ENCODE results near the gene B3GALT2. TPM values are rescaled to one million over a fixed set of nuclear protein-coding genes. Genes with fewer than 3 reads are reported as not detected.

Gene B3GALT2
- polyA plus RNA-seq, 1 donor from 2014 or later: 12.4 TPM

DNA sequence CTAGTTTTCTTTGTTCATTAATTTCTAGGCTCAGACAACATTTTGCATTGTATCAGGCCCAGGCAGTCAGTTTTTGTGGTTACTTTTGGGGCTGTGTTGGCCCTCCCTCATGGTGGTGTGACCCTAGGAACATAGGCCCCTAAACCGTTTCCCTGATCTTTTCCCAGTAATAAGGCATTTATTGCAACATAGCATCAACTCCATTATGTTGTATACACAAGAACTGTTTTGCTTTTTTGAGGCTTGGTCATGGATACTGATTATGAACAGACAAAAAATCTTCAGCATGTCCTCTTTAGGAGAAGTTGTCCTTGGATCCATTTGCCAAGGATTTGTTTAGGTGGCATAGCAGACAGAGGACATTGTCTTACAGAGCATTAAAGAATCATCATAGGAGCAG lies 10.3 kb downstream of the B3GALT2 start:
- Histone ChIP-seq H2AFZ (ENCODE audit: low read depth, low read length) (no peak overlapping the region), H3K36me3 (ENCODE audit: insufficient read depth, low read length) (peaks cover 6% of the 10 kb centered on the region), H3K9me3 (ENCODE audit: low read length) (no peaks in the 10 kb centered on the region), H3K4me3 (ENCODE audit: low read length) (no peak overlapping the region), H3K79me2 (replicated peaks; ENCODE audit: insufficient read depth, low read length) (peaks cover 11% of the 10 kb centered on the region), H3K9ac (ENCODE audit: low read length) (no peak overlapping the region), H3K9me2 (ENCODE audit: insufficient read depth, low read length) (no peaks in the 10 kb centered on the region), H4K20me1 (ENCODE audit: insufficient read depth) (no peaks in the 10 kb centered on the region), H3K4me2 (ENCODE audit: low read length) (no peak overlapping the region), H3K27me3 (ENCODE audit: insufficient read depth, low read depth, low read length) (no peaks in the 10 kb centered on the region), H3F3A (ENCODE audit: insufficient read depth, low read length, poor library complexity, severe bottlenecking) (no peaks in the 10 kb centered on the region), H3K27ac (ENCODE audit: low read length) (no peak overlapping the region)
- TF ChIP-seq TAF1 (IDR thresholded peaks at IDR 0.05; ENCODE audit: low read depth) (no peak), RAD21 (conservative IDR thresholded peaks at IDR 0.05) (no peak)
- TF ChIP-seq, protein P1, sequence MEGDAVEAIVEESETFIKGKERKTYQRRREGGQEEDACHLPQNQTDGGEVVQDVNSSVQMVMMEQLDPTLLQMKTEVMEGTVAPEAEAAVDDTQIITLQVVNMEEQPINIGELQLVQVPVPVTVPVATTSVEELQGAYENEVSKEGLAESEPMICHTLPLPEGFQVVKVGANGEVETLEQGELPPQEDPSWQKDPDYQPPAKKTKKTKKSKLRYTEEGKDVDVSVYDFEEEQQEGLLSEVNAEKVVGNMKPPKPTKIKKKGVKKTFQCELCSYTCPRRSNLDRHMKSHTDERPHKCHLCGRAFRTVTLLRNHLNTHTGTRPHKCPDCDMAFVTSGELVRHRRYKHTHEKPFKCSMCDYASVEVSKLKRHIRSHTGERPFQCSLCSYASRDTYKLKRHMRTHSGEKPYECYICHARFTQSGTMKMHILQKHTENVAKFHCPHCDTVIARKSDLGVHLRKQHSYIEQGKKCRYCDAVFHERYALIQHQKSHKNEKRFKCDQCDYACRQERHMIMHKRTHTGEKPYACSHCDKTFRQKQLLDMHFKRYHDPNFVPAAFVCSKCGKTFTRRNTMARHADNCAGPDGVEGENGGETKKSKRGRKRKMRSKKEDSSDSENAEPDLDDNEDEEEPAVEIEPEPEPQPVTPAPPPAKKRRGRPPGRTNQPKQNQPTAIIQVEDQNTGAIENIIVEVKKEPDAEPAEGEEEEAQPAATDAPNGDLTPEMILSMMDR (IDR thresholded peaks at IDR 0.05; ENCODE audit: poor library complexity, severe bottlenecking): no peak

DNA sequence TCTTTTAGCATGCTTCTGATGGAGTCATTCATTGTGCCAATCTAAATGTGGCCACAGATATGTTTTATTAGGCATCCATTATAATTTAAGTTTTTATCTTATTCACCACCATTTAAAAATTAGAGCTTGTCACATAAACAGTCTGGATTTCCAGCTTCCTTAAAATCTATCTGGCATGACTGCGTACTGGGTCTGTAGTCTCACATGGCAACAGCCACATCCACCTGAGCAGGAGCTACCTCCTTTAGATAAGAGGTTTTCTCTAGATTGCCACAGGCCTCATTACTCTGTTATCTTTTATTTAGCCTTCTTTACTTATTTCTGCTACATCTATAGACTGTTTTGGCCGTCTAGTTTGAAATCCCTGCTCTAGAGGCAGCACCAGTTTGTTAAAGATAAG lies 29.1 kb downstream of the B3GALT2 start:
- no peaks in the 10 kb centered on the region for H3K27me3 ChIP-seq (ENCODE audit: insufficient read depth, low read depth, low read length)
- H3K4me3 ChIP-seq (ENCODE audit: low read length): no peak overlapping the region
- no peak overlapping the region for H3K27ac ChIP-seq (ENCODE audit: low read length)
- H3K9ac ChIP-seq (ENCODE audit: low read length): no peak overlapping the region
- no peak overlapping the region for H2AFZ ChIP-seq (ENCODE audit: low read depth, low read length)
- no peak overlapping the region for H3K4me2 ChIP-seq (ENCODE audit: low read length)
- H3K79me2 ChIP-seq (replicated peaks; ENCODE audit: insufficient read depth, low read length): no peaks in the 10 kb centered on the region
- no peaks in the 10 kb centered on the region for H4K20me1 ChIP-seq (ENCODE audit: insufficient read depth)
- no peaks in the 10 kb centered on the region for H3F3A ChIP-seq (ENCODE audit: insufficient read depth, low read length, poor library complexity, severe bottlenecking)
- H3K36me3 ChIP-seq (ENCODE audit: insufficient read depth, low read length): peaks cover 1% of the 10 kb centered on the region
- no peaks in the 10 kb centered on the region for H3K9me3 ChIP-seq (ENCODE audit: low read length)
- TF ChIP-seq POLR2AphosphoS5 (IDR thresholded peaks at IDR 0.05) (no peak), EZH2 (IDR thresholded peaks at IDR 0.05; ENCODE audit: borderline replicate concordance, insufficient read depth, low read length, poor library complexity, severe bottlenecking) (no peak), TAF1 (IDR thresholded peaks at IDR 0.05; ENCODE audit: low read depth) (no peak)
- TF ChIP-seq, protein P1 (IDR thresholded peaks at IDR 0.05; ENCODE audit: poor library complexity, severe bottlenecking): no peak
- no peaks in the 10 kb centered on the region for H3K9me2 ChIP-seq (ENCODE audit: insufficient read depth, low read length)

DNA sequence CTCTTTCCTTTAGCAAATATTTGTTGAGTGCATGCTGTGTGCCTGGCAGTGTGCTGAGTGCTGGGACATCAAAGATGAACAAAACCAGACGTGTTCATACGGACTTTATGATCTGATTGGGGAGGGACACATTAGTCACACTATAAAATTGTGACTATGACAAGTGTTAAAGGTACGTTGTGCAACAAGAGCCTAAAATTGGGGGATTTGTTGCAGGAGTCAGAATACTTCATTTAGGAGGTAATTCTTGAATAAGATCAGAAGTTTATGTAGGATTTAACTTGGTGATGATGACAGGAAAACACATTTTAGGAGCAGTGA lies 29.6 kb downstream of the B3GALT2 start:
- Histone ChIP-seq H3K27me3 (ENCODE audit: insufficient read depth, low read depth, low read length) (no peaks in the 10 kb centered on the region), H3K4me2 (ENCODE audit: low read length) (no peak overlapping the region), H3K9me3 (ENCODE audit: low read length) (no peaks in the 10 kb centered on the region), H3K79me2 (replicated peaks; ENCODE audit: insufficient read depth, low read length) (no peaks in the 10 kb centered on the region), H3K36me3 (ENCODE audit: insufficient read depth, low read length) (peaks cover 4% of the 10 kb centered on the region), H2AFZ (ENCODE audit: low read depth, low read length) (no peak overlapping the region), H3K9me2 (ENCODE audit: insufficient read depth, low read length) (no peaks in the 10 kb centered on the region), H4K20me1 (ENCODE audit: insufficient read depth) (no peaks in the 10 kb centered on the region), H3F3A (ENCODE audit: insufficient read depth, low read length, poor library complexity, severe bottlenecking) (no peaks in the 10 kb centered on the region), H3K4me3 (ENCODE audit: low read length) (no peak overlapping the region), H3K9ac (ENCODE audit: low read length) (no peak overlapping the region), H3K27ac (ENCODE audit: low read length) (no peak overlapping the region)
- TF ChIP-seq EZH2 (IDR thresholded peaks at IDR 0.05; ENCODE audit: borderline replicate concordance, insufficient read depth, low read length, poor library complexity, severe bottlenecking): no peak
